H1 (cell line): ENCODE measurements around the gene SMYD3. TPM values are rescaled to one million over a fixed set of nuclear protein-coding genes. Genes with fewer than 3 reads are reported as not detected.

Experiments
- CTCF ChIA-PET: fragments of 300-600 bp; sonication (Branson Sonifier 250); formaldehyde crosslinking; loops from one replicate; lab custom pipeline; 2021; ENCODE audit not compliant: partially characterized antibody; lab: Charles Lee
- POLR2A ChIA-PET: fragments of 300-600 bp; sonication (Branson Sonifier 250); formaldehyde crosslinking; loops from one replicate; lab custom pipeline; 2021; ENCODE audit warnings: inconsistent platforms; ENCODE audit not compliant: partially characterized antibody; lab: Charles Lee
- DNase-seq, 2 experiments: peaks; one replicate each; pipeline versions ENCODE4 v3.0.0 to v3.0.0-alpha.2; 2010 to 2022; ENCODE audit warnings: low spot score in 2 of 2, low read depth in 1 of 2, mixed read lengths in 1 of 2
- FAIRE-seq: peaks from 2 replicates; lab custom pipeline; 2011; peaks lifted over from hg19 to GRCh38; lab: Jason Lieb, UNC
- H2AFZ ChIP-seq: 2 replicates; pipeline ENCODE4 v1.8.1; 2012; ENCODE audit warnings: low read length, inconsistent platforms
- H2AK5ac ChIP-seq: 2 replicates; pipeline ENCODE4 v1.6.1; 2013; ENCODE audit warnings: low read depth, low read length
- H2BK120ac ChIP-seq: replicated peaks from 2 replicates; pipeline ENCODE3; 2013; ENCODE audit warnings: low read depth, low read length, inconsistent platforms
- H2BK12ac ChIP-seq: 2 replicates; pipeline ENCODE4 v1.6.1; 2013; ENCODE audit warnings: low read depth, low read length
- H2BK15ac ChIP-seq: 2 replicates; pipeline ENCODE4 v1.6.1; 2013; ENCODE audit warnings: low read length
- H2BK20ac ChIP-seq: 2 replicates; pipeline ENCODE4 v1.6.1; 2013; ENCODE audit warnings: low read length
- H2BK5ac ChIP-seq: 2 replicates; pipeline ENCODE4 v1.6.1; 2013; ENCODE audit warnings: low read depth, low read length
- H3K14ac ChIP-seq: 2 replicates; pipeline ENCODE4 v1.6.1; 2013; ENCODE audit warnings: inconsistent platforms; ENCODE audit not compliant: insufficient read length
- H3K18ac ChIP-seq: 2 replicates; pipeline ENCODE4 v1.6.1; 2013; ENCODE audit warnings: low read length; ENCODE audit errors: extremely low read depth
- H3K23ac ChIP-seq: 2 replicates; pipeline ENCODE4 v1.6.1; 2013; ENCODE audit warnings: inconsistent platforms; ENCODE audit not compliant: insufficient read length
- H3K23me2 ChIP-seq: 2 replicates; pipeline ENCODE4 v1.6.1; 2013; ENCODE audit warnings: low read depth, low read length
- H3K27ac ChIP-seq: 2 replicates; pipeline ENCODE4 v1.6.1; 2011; ENCODE audit warnings: low read depth, low read length, inconsistent platforms
- H3K27me3 ChIP-seq, 4 experiments: replicated peaks in 1 of 4; 1 replicate in 1 of 4; 2 replicates in 3 of 4; pipeline versions ENCODE4 v1.6.1 to v1.8.1; 2011 to 2013; ENCODE audit warnings: low read length in 3 of 4, mild to moderate bottlenecking in 3 of 4, inconsistent platforms in 2 of 4, mixed read lengths in 2 of 4, moderate library complexity in 1 of 4; ENCODE audit not compliant: control insufficient read depth in 3 of 4, insufficient read depth in 3 of 4; ENCODE audit errors: extremely low read depth in 1 of 4
- H3K36me3 ChIP-seq, 4 experiments: 2 replicates each; pipeline versions ENCODE4 v1.6.1 to v1.8.1; 2011 to 2013; ENCODE audit warnings: mild to moderate bottlenecking in 4 of 4, low read length in 3 of 4, moderate library complexity in 2 of 4, control low read depth in 1 of 4, inconsistent platforms in 1 of 4; ENCODE audit not compliant: insufficient read depth in 4 of 4, control insufficient read depth in 2 of 4
- H3K4ac ChIP-seq: replicated peaks from 2 replicates; pipeline ENCODE3; 2013; ENCODE audit warnings: low read length, low read depth, mixed read lengths, inconsistent platforms; ENCODE audit not compliant: insufficient read length
- H3K4me1 ChIP-seq, 4 experiments: replicated peaks in 1 of 4; 1 replicate in 1 of 4; 2 replicates in 3 of 4; pipeline versions ENCODE4 v1.6.1 to v1.8.1; 2011 to 2013; ENCODE audit warnings: low read length in 3 of 4, inconsistent platforms in 2 of 4, mixed read lengths in 1 of 4; ENCODE audit not compliant: insufficient read depth in 4 of 4, control insufficient read depth in 3 of 4
- H3K4me2 ChIP-seq, 2 experiments: 2 replicates each; pipeline versions ENCODE4 v1.6.1 to v1.8.1; 2011 to 2013; ENCODE audit warnings: low read depth in 2 of 2, low read length in 2 of 2, control low read depth in 1 of 2, inconsistent platforms in 1 of 2, mild to moderate bottlenecking in 1 of 2; ENCODE audit not compliant: insufficient read depth in 1 of 2
- H3K4me3 ChIP-seq, 4 experiments: fragments of 200-600, 300-600 bp in 1 of 4; sonication (generic), shearing (Covaris generic), sonication (Bioruptor Twin) in 1 of 4; 2 replicates each; pipeline versions ENCODE4 v1.5.1 to v1.8.1; 2011 to 2016; ENCODE audit warnings: low read length in 4 of 4, low read depth in 3 of 4, control low read depth in 2 of 4, inconsistent platforms in 2 of 4, mild to moderate bottlenecking in 2 of 4, mixed read lengths in 1 of 4, moderate library complexity in 1 of 4; ENCODE audit not compliant: insufficient read depth in 2 of 4; ENCODE audit errors: extremely low read depth in 1 of 4
- H3K56ac ChIP-seq: replicated peaks from 2 replicates; pipeline ENCODE3; 2013; ENCODE audit warnings: low read depth, mild to moderate bottlenecking, mixed read lengths, low read length, inconsistent platforms; ENCODE audit not compliant: insufficient read length
- H3K79me1 ChIP-seq: 2 replicates; pipeline ENCODE4 v1.6.1; 2013; ENCODE audit warnings: low read depth, low read length, control low read depth
- H3K79me2 ChIP-seq, 2 experiments: 2 replicates each; pipeline versions ENCODE4 v1.6.1 to v1.8.1; 2012 to 2013; ENCODE audit warnings: low read length in 2 of 2, mild to moderate bottlenecking in 2 of 2, inconsistent platforms in 1 of 2; ENCODE audit not compliant: insufficient read depth in 2 of 2, control insufficient read depth in 1 of 2
- H3K9ac ChIP-seq, 4 experiments: replicated peaks in 1 of 4; 1 replicate in 1 of 4; 2 replicates in 3 of 4; pipeline versions ENCODE4 v1.6.1 to v1.8.1; 2011 to 2013; ENCODE audit warnings: low read depth in 3 of 4, low read length in 3 of 4, control low read depth in 2 of 4, mild to moderate bottlenecking in 2 of 4, moderate library complexity in 2 of 4, inconsistent platforms in 1 of 4; ENCODE audit errors: extremely low read depth in 1 of 4
- H3K9me3 ChIP-seq, 2 experiments: 2 replicates each; pipeline versions ENCODE4 v1.6.1 to v1.8.1; 2012 to 2013; ENCODE audit warnings: mild to moderate bottlenecking in 2 of 2, moderate library complexity in 2 of 2, control low read depth in 1 of 2, inconsistent platforms in 1 of 2, low read depth in 1 of 2, low read length in 1 of 2, mixed read lengths in 1 of 2; ENCODE audit not compliant: insufficient read depth in 2 of 2
- H4K20me1 ChIP-seq, 2 experiments: replicated peaks in 1 of 2; 2 replicates each; pipeline versions ENCODE3 to v1.8.1; 2011 to 2013; ENCODE audit warnings: inconsistent platforms in 2 of 2, low read length in 2 of 2, mild to moderate bottlenecking in 1 of 2; ENCODE audit not compliant: insufficient read depth in 2 of 2, control insufficient read depth in 1 of 2
- H4K5ac ChIP-seq: 2 replicates; pipeline ENCODE4 v1.6.1; 2013; ENCODE audit warnings: low read length, low read depth, mixed read lengths, inconsistent platforms; ENCODE audit not compliant: insufficient read length
- H4K8ac ChIP-seq: 2 replicates; pipeline ENCODE4 v1.8.0; 2013; ENCODE audit warnings: mild to moderate bottlenecking, moderate library complexity, low read length, inconsistent platforms; ENCODE audit not compliant: insufficient read depth; ENCODE audit errors: extremely low read depth
- H4K91ac ChIP-seq: replicated peaks from 2 replicates; pipeline ENCODE3; 2013; ENCODE audit warnings: low read length, mixed read lengths, inconsistent platforms; ENCODE audit not compliant: insufficient read length
- NANOG ChIP-seq: IDR thresholded peaks from 2 replicates; pipeline ENCODE4 v1.6.1; 2011; ENCODE audit warnings: low read length, low read depth, mild to moderate bottlenecking, inconsistent platforms; ENCODE audit not compliant: insufficient read depth, poor library complexity, severe bottlenecking
- WGBS, 2 experiments: shearing (Covaris generic) in 1 of 2; methylation state at CpG; one replicate each; pipeline versions ENCODE4 v1.1.6 to v1.1.7; 2013 to 2015; ENCODE audit warnings: low lambda C conversion rate in 2 of 2, mixed read lengths in 2 of 2, inconsistent platforms in 1 of 2, low coverage in 1 of 2, missing lambda C conversion rate in 1 of 2; ENCODE audit not compliant: insufficient replicate concordance in 2 of 2, insufficient coverage in 1 of 2, insufficient read length in 1 of 2; ENCODE audit errors: extremely low coverage in 1 of 2, missing lambda C conversion rate in 1 of 2; 5-methylcytosine and 5-hydroxymethylcytosine counted together
- polyA plus RNA-seq, 7 experiments: library from polyadenylated mRNA; depleted of rRNA in 3 of 7; stranded (reverse) in 5 of 7; unstranded in 2 of 7; fragments of >200 nt in 5 of 7; fragments of 200-250 nt in 2 of 7; gene quantifications; 1 replicate in 5 of 7; 2 replicates in 1 of 7; 4 replicates in 1 of 7; pipeline versions ENCODE4 v1.2.1 to v1.2.3, GENCODE V29; 2011 to 2013; ENCODE audit warnings: missing spikeins in 2 of 7, mixed read lengths in 2 of 7
- total RNA-seq: library from RNA; stranded (reverse); fragmentation: NEBNext Ultra II Directional; extraction: Animal tissue kit (Norgen Biotek cat#: 25700); gene quantifications from 2 replicates; pipeline ENCODE4 v1.2.1, GENCODE V29; 2021

SMYD3 gene
- total and polyA plus RNA-seq, 2 of the 8 experiments (the other 6 are each of a cell fraction or from before 2014, with no cell fraction given), result 17.3 to 25.4 TPM

GRCh38 chr1:246063013-246063616, 444.0 kb downstream of the SMYD3 start:
- H2BK20ac ChIP-seq, result no peak overlapping the region
- H2AK5ac ChIP-seq, result 0 out of 2 replicates have a peak overlapping the region, but pooled peaks have one; percentile 10
- H3K23me2 ChIP-seq, result no peaks in the 10 kb centered on the region; the same call in 1 of the 2 replicates
- no peak overlapping the region for H3K27ac ChIP-seq
- H3K79me1 ChIP-seq, result no peaks in the 10 kb centered on the region
- no peak overlapping the region; the same call in 1 of the 2 replicates for H4K8ac ChIP-seq
- no peaks in the 10 kb centered on the region for H4K20me1 ChIP-seq
- POLR2A ChIA-PET, result no interaction called here
- no peak overlapping the region for H3K23ac ChIP-seq
- TF ChIP-seq NANOG, result no peak
- H2BK15ac ChIP-seq, result 0 out of 2 replicates have a peak overlapping the region, but pooled peaks have one; percentile 33
- no peak overlapping the region for H4K5ac ChIP-seq
- H2BK5ac ChIP-seq, result no peak overlapping the region
- no peak overlapping the region for H3K4me3 ChIP-seq
- H2BK12ac ChIP-seq, result no peak overlapping the region
- H3K4ac ChIP-seq, result no peak overlapping the region
- peaks cover 4 to 14% (median 9%) of the 10 kb centered on the region in 4 experiments; a peak in 5 of 7 replicates for H3K4me1 ChIP-seq
- no peaks in the 10 kb centered on the region; a peak in 2 of 7 replicates for H3K27me3 ChIP-seq
- no peak overlapping the region for H3K56ac ChIP-seq
- no peaks in the 10 kb centered on the region for H3K36me3 ChIP-seq
- H3K14ac ChIP-seq, result no peak overlapping the region
- no peak overlapping the region for H2BK120ac ChIP-seq
- FAIRE-seq, result no peak
- no peak overlapping the region for H3K4me2 ChIP-seq
- H2AFZ ChIP-seq, result no peak overlapping the region
- CTCF ChIA-PET, result no interaction called here
- no peaks in the 10 kb centered on the region for H3K79me2 ChIP-seq
- H3K18ac ChIP-seq, result no peak overlapping the region
- DNase-seq, result no peak
- no peaks in the 10 kb centered on the region for H3K9me3 ChIP-seq
- H3K9ac ChIP-seq, result no peak overlapping the region
- no peak overlapping the region for H4K91ac ChIP-seq
- WGBS, 2 experiments, result 95% methylated on average over 5 of the region's 5 CpGs; no CpG with 5 or more reads in 1 of the 2 experiments
